Mammary epithelial cell (primary cell): Measurements from ENCODE around the gene BCS1L.

Experiments
- EZH2 ChIP-seq: IDR thresholded peaks from 2 replicates; pipeline ENCODE4 v1.6.1; 2012; ENCODE audit warnings: low read length, inconsistent platforms, borderline replicate concordance
- TF ChIP-seq, protein P1 (sequence below), 2 donors: IDR thresholded peaks in 1 of 2; conservative IDR thresholded peaks in 1 of 2; 2 replicates each; pipeline ENCODE4 v1.5.1; 2011 to 2012; ENCODE audit warnings: inconsistent platforms in 2 of 2, low read length in 2 of 2, mild to moderate bottlenecking in 2 of 2, control low read depth in 1 of 2, low read depth in 1 of 2; ENCODE audit not compliant: insufficient read depth in 1 of 2; ENCODE audit errors: extremely low read depth in 1 of 2

DNA sequence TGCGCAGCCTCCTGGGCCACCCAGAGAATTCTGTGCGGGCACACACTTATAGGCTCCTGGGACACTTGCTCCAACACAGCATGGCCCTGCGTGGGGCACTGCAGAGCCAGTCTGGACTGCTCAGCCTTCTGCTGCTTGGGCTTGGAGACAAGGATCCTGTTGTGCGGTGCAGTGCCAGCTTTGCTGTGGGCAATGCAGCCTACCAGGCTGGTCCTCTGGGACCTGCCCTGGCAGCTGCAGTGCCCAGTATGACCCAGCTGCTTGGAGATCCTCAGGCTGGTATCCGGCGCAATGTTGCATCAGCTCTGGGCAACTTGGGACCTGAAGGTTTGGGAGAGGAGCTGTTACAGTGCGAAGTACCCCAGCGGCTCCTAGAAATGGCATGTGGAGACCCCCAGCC lies 39.4 kb downstream of the BCS1L start:
- TF ChIP-seq, protein P1, sequence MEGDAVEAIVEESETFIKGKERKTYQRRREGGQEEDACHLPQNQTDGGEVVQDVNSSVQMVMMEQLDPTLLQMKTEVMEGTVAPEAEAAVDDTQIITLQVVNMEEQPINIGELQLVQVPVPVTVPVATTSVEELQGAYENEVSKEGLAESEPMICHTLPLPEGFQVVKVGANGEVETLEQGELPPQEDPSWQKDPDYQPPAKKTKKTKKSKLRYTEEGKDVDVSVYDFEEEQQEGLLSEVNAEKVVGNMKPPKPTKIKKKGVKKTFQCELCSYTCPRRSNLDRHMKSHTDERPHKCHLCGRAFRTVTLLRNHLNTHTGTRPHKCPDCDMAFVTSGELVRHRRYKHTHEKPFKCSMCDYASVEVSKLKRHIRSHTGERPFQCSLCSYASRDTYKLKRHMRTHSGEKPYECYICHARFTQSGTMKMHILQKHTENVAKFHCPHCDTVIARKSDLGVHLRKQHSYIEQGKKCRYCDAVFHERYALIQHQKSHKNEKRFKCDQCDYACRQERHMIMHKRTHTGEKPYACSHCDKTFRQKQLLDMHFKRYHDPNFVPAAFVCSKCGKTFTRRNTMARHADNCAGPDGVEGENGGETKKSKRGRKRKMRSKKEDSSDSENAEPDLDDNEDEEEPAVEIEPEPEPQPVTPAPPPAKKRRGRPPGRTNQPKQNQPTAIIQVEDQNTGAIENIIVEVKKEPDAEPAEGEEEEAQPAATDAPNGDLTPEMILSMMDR (conservative IDR thresholded peaks at IDR 0.05 in 1 of 2, IDR thresholded peaks at IDR 0.05 in 1 of 2; ENCODE audit: extremely low read depth in 1 of 2, insufficient read depth in 1 of 2, low read depth in 1 of 2, low read length in 2 of 2): no peak
- no peak for TF ChIP-seq EZH2
